K562 (cell line): ENCODE results near the gene NFIB. TPM values are rescaled to one million over a fixed set of nuclear protein-coding genes. Genes with fewer than 3 reads are reported as not detected.

ENCODE experiments used
- BCLAF1 ChIP-seq, 2 experiments: fragments of 450-650 bp in 1 of 2; IDR thresholded peaks; 2 replicates each; pipeline ENCODE4 v1.6.1; 2011 to 2017; ENCODE audit warnings: low read depth in 2 of 2, antibody characterized with exemption in 1 of 2, borderline replicate concordance in 1 of 2, low read length in 1 of 2, mild to moderate bottlenecking in 1 of 2, mixed read lengths in 1 of 2; ENCODE audit not compliant: control insufficient read depth in 1 of 2
- C11orf30 ChIP-seq: fragments of 450-650 bp; IDR thresholded peaks from 2 replicates; pipeline ENCODE4 v1.6.1; 2016; ENCODE audit warnings: low read depth, mild to moderate bottlenecking
- CREM ChIP-seq: IDR thresholded peaks from 2 replicates; pipeline ENCODE4 v1.6.1; 2014; ENCODE audit warnings: antibody characterized with exemption, low read depth
- FOXK1 ChIP-seq: sonication (generic); formaldehyde crosslinking; IDR thresholded peaks from 2 replicates; pipeline ENCODE4 v1.8.0; 2022; ENCODE audit warnings: missing genetic modification reagents, mild to moderate bottlenecking, borderline replicate concordance
- FOXM1 ChIP-seq, 2 experiments: fragments of 450-650 bp in 1 of 2; sonication (generic) in 1 of 2; formaldehyde crosslinking in 1 of 2; IDR thresholded peaks; 2 replicates each; pipeline versions ENCODE4 v1.6.1 to v1.9.0; 2017 to 2022; ENCODE audit warnings: low read depth in 2 of 2, mild to moderate bottlenecking in 2 of 2, missing genetic modification reagents in 1 of 2, moderate library complexity in 1 of 2
- HDAC3 ChIP-seq: fragments of 450-650 bp; IDR thresholded peaks from 2 replicates; pipeline ENCODE4 v1.6.1; 2018; ENCODE audit warnings: borderline replicate concordance, mild to moderate bottlenecking, moderate library complexity; ENCODE audit not compliant: partially characterized antibody
- HMGXB4 ChIP-seq: sonication (generic); formaldehyde crosslinking; IDR thresholded peaks from 2 replicates; pipeline ENCODE4 v1.8.1; 2023; ENCODE audit warnings: mild to moderate bottlenecking, missing genetic modification reagents
- MBD1 ChIP-seq: fragments of 250-450 bp; sonication (Bioruptor Pico); IDR thresholded peaks from 2 replicates; pipeline ENCODE4 v1.8.0; 2022; ENCODE audit warnings: inconsistent platforms
- NR1H2 ChIP-seq: sonication (generic); formaldehyde crosslinking; IDR thresholded peaks from 2 replicates; pipeline ENCODE4 v1.4.0; 2020; ENCODE audit warnings: mild to moderate bottlenecking, missing genetic modification reagents
- RFX1 ChIP-seq: fragments of 450-650 bp; IDR thresholded peaks from 2 replicates; pipeline ENCODE4 v1.6.1; 2016; ENCODE audit warnings: mild to moderate bottlenecking, moderate library complexity
- SPI1 ChIP-seq: IDR thresholded peaks from 2 replicates; pipeline ENCODE4 v1.6.1; 2011; ENCODE audit warnings: low read depth, low read length, control low read depth, borderline replicate concordance
- TCF7L2 ChIP-seq: fragments of 150-350 bp; IDR thresholded peaks from 2 replicates; pipeline ENCODE4 v1.6.1; 2016; ENCODE audit warnings: low read depth, mild to moderate bottlenecking, low read length, moderate library complexity
- TFAP4 ChIP-seq: sonication (generic); formaldehyde crosslinking; IDR thresholded peaks from 2 replicates; pipeline ENCODE4 v1.8.0; 2022; ENCODE audit warnings: missing genetic modification reagents, mild to moderate bottlenecking, moderate library complexity, borderline replicate concordance
- THAP12 ChIP-seq: fragments of 250-450 bp; sonication (Bioruptor Pico); IDR thresholded peaks from 2 replicates; pipeline ENCODE4 v1.9.0; 2021; ENCODE audit warnings: mild to moderate bottlenecking, inconsistent platforms
- ZC3H11A ChIP-seq: IDR thresholded peaks from 2 replicates; pipeline ENCODE4 v1.6.1; 2012; ENCODE audit warnings: low read depth, low read length, improper control_type of control experiment
- polyA plus RNA-seq, 8 experiments: library from polyadenylated mRNA; depleted of rRNA in 4 of 8; stranded (reverse) in 5 of 8; unstranded in 3 of 8; fragments of >200 nt; fragmentation: Nextera tagmentation in 2 of 8; fragmentation: Illumina TruSeq in 1 of 8; extraction: Ambion mirVana in 2 of 8; extraction: Trizol in 1 of 8; gene quantifications; 2 replicates each; pipeline versions ENCODE4 v1.2.1 to v1.2.3, GENCODE V29; 2011 to 2014; ENCODE audit warnings: inconsistent platforms in 1 of 8, missing spikeins in 1 of 8
- total RNA-seq, 7 experiments: library from RNA; depleted of rRNA in 6 of 7; stranded (reverse); fragments of >200 nt in 6 of 7; fragmentation: Illumina TruSeq in 2 of 7; extraction: Trizol in 2 of 7; gene quantifications; 2 replicates each; pipeline versions ENCODE4 v1.2.1 to v1.2.3, GENCODE V29; 2011 to 2021; ENCODE audit warnings: low replicate concordance in 1 of 7

Gene NFIB
- total and polyA plus RNA-seq, 9 of the 15 experiments (the other 6 are each of a cell fraction or from before 2014, with no cell fraction given), result 1.2 to 3.3 (median 1.9) TPM

- TF ChIP-seq HMGXB4 (CRISPR knock-in tag), result no peak
- TF ChIP-seq SPI1, result 0 out of 2 replicates have a peak, but pooled peaks have one; percentile 36
- TF ChIP-seq BCLAF1 (IDR thresholded peaks at IDR 0.05; ENCODE audit: borderline replicate concordance in 1 of 2, control insufficient read depth in 1 of 2, low read depth in 2 of 2, low read length in 1 of 2), result 0 out of 4 replicates have a peak, but pooled peaks of 1 of the 2 experiments have one; percentile 6
- TF ChIP-seq THAP12 (CRISPR knock-in tag), result 0 out of 2 replicates have a peak, but pooled peaks have one; percentile 22
- no peak for TF ChIP-seq MBD1 (CRISPR knock-in tag)
- no peak for TF ChIP-seq C11orf30
- TF ChIP-seq CREM, result peak; percentile 5
- no peak for TF ChIP-seq TCF7L2
- TF ChIP-seq TFAP4 (CRISPR knock-in tag), result 0 out of 2 replicates have a peak, but pooled peaks have one; percentile 42
- no peak for TF ChIP-seq FOXM1 (IDR thresholded peaks at IDR 0.05; ENCODE audit: low read depth)
- no peak for TF ChIP-seq FOXM1 (CRISPR knock-in tag; IDR thresholded peaks at IDR 0.05; ENCODE audit: low read depth)
- no peak for TF ChIP-seq HDAC3
- TF ChIP-seq FOXK1, result no peak
- no peak for TF ChIP-seq NR1H2 (CRISPR knock-in tag)
- TF ChIP-seq ZC3H11A, result no peak
- TF ChIP-seq RFX1, result no peak
Measured at GRCh38 chr9:14322211-14323082, 8.5 kb upstream of the NFIB start (continued).
